C4-2B (cell line): Measurements from ENCODE around the gene THOC5.

Source experiments
- ZFX ChIP-seq: fragments of 450-650 bp; IDR thresholded peaks from 2 replicates; pipeline ENCODE4 v1.6.1; 2017
- TF ChIP-seq, protein P1 (sequence below): fragments of 450-650 bp; conservative IDR thresholded peaks from 2 replicates; pipeline ENCODE4 v1.5.1; 2017; ENCODE audit warnings: mild to moderate bottlenecking

DNA sequence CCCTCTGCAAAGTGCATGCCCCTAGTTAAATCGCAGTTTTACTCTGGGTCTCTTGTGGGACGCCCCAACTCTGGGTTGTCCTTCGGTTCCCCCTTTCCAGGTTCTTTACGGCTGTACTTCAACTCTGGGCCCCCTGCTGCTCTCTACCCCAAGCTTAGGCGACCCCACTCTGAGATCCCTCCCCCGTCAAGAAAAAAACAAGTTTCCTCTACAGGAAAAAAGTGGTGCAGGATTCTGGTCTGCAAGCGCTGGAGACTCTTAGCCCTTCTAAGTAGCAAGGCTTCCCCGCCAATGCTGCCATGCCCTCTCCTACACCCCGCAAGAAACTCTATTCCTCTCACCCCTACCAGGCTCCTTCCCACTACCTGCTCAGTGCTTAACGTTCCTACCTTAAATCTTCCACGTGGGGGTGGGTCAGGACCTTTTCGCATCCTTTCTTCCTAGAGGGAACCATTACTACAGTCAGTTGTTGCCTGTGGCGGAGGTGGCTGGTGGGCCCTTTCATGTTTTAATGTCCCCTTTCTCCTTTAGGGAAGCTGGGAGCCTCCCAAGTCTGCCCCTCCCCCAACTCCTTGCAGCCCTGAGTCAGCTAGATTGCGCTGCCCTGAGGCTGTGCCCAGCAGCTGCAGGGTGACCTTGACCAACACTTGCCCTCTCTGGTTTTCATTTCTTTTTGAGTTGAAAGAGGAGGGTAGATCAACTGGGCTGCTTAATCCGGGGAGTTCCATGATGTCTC is 72.1 kb downstream of the THOC5 start:
- TF ChIP-seq, protein P1, sequence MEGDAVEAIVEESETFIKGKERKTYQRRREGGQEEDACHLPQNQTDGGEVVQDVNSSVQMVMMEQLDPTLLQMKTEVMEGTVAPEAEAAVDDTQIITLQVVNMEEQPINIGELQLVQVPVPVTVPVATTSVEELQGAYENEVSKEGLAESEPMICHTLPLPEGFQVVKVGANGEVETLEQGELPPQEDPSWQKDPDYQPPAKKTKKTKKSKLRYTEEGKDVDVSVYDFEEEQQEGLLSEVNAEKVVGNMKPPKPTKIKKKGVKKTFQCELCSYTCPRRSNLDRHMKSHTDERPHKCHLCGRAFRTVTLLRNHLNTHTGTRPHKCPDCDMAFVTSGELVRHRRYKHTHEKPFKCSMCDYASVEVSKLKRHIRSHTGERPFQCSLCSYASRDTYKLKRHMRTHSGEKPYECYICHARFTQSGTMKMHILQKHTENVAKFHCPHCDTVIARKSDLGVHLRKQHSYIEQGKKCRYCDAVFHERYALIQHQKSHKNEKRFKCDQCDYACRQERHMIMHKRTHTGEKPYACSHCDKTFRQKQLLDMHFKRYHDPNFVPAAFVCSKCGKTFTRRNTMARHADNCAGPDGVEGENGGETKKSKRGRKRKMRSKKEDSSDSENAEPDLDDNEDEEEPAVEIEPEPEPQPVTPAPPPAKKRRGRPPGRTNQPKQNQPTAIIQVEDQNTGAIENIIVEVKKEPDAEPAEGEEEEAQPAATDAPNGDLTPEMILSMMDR, result no peak
- no peak for TF ChIP-seq ZFX
